PFSK-1 (cell line): ENCODE data around the gene GATA1.

Source experiments
- FOXP2 ChIP-seq: optimal IDR thresholded peaks from 2 replicates; pipeline ENCODE3; 2011; ENCODE audit warnings: borderline replicate concordance, control low read depth, inconsistent platforms; ENCODE audit not compliant: insufficient read depth; ENCODE audit errors: extremely low read length, extremely low read depth
- POLR2AphosphoS5 ChIP-seq: IDR thresholded peaks from 2 replicates; pipeline ENCODE4 v1.6.1; 2012; ENCODE audit warnings: low read depth, mild to moderate bottlenecking, control low read depth, low read length, moderate library complexity
- REST ChIP-seq, 2 experiments: IDR thresholded peaks; 2 replicates each; pipeline versions ENCODE4 v1.6.1 to v1.8.0; 2011 to 2012; ENCODE audit warnings: low read depth in 2 of 2, low read length in 2 of 2, control low read depth in 1 of 2, inconsistent platforms in 1 of 2, mild to moderate bottlenecking in 1 of 2, moderate library complexity in 1 of 2; ENCODE audit not compliant: insufficient read depth in 1 of 2
- SIN3A ChIP-seq: IDR thresholded peaks from 2 replicates; pipeline ENCODE4 v1.6.1; 2012; ENCODE audit warnings: mild to moderate bottlenecking, low read length, moderate library complexity, borderline replicate concordance; ENCODE audit not compliant: insufficient read depth
- TAF1 ChIP-seq: IDR thresholded peaks from 2 replicates; pipeline ENCODE4 v1.6.1; 2012; ENCODE audit warnings: low read length, control low read depth, borderline replicate concordance; ENCODE audit not compliant: insufficient read depth

The GATA1 gene

GRCh38 chrX:48770296-48770695 is 16.1 kb upstream of the GATA1 start:
- TF ChIP-seq REST (IDR thresholded peaks at IDR 0.05; ENCODE audit: insufficient read depth in 1 of 2, low read depth in 2 of 2, low read length in 2 of 2) (no peak), POLR2AphosphoS5 (no peak), TAF1 (no peak)

GRCh38 chrX:48772602-48773001 is 13.8 kb upstream of the GATA1 start:
- TF ChIP-seq TAF1 (no peak), REST (IDR thresholded peaks at IDR 0.05; ENCODE audit: insufficient read depth in 1 of 2, low read depth in 2 of 2, low read length in 2 of 2) (no peak), SIN3A (no peak), FOXP2 (no peak), POLR2AphosphoS5 (no peak)

- no peak for TF ChIP-seq REST (IDR thresholded peaks at IDR 0.05; ENCODE audit: insufficient read depth in 1 of 2, low read depth in 2 of 2, low read length in 2 of 2)
- no peak for TF ChIP-seq SIN3A
- TF ChIP-seq POLR2AphosphoS5: no peak
- no peak for TF ChIP-seq FOXP2
- no peak for TF ChIP-seq TAF1
Observed at GRCh38 chrX:48776818-48777439, 9.5 kb upstream of the GATA1 start.

- TF ChIP-seq POLR2AphosphoS5 (no peak), FOXP2 (no peak), REST (IDR thresholded peaks at IDR 0.05; ENCODE audit: insufficient read depth in 1 of 2, low read depth in 2 of 2, low read length in 2 of 2) (no peak), TAF1 (no peak), SIN3A (no peak)
Observed at GRCh38 chrX:48779399-48779798, 7.0 kb upstream of the GATA1 start.

GRCh38 chrX:48781705-48782104 is 4.7 kb upstream of the GATA1 start:
- no peak for TF ChIP-seq FOXP2
- TF ChIP-seq SIN3A: no peak
- no peak for TF ChIP-seq REST (IDR thresholded peaks at IDR 0.05; ENCODE audit: insufficient read depth in 1 of 2, low read depth in 2 of 2, low read length in 2 of 2)
- TF ChIP-seq POLR2AphosphoS5: no peak
- no peak for TF ChIP-seq TAF1
